Osteocyte (in vitro differentiated cells): ENCODE results near the gene USF2. TPM values are rescaled to one million over a fixed set of nuclear protein-coding genes. Genes with fewer than 3 reads are reported as not detected.
"Not testable (repeated sequence)": the region's sequence is repeated elsewhere in the genome, so short reads cannot be mapped to it uniquely, and the experiment has no call there.

Experiments used
- DNase-seq: peaks from one replicate; pipeline ENCODE4 v3.0.0; 2021; ENCODE audit warnings: mixed read lengths; ENCODE audit not compliant: unreplicated experiment; ENCODE audit errors: extremely low spot score
- H3K27ac Mint-ChIP-seq: one replicate; pipeline ENCODE4 v1.8.0; 2021; ENCODE audit warnings: mild to moderate bottlenecking, mixed read lengths; ENCODE audit not compliant: unreplicated experiment
- H3K27me3 Mint-ChIP-seq: one replicate; pipeline ENCODE4 v1.8.0; 2021; ENCODE audit warnings: mixed read lengths; ENCODE audit not compliant: unreplicated experiment
- H3K36me3 Mint-ChIP-seq: one replicate; pipeline ENCODE4 v1.8.0; 2021; ENCODE audit warnings: mixed read lengths; ENCODE audit not compliant: unreplicated experiment
- H3K4me1 Mint-ChIP-seq: one replicate; pipeline ENCODE4 v1.8.0; 2021; ENCODE audit warnings: mixed read lengths; ENCODE audit not compliant: unreplicated experiment
- H3K4me3 Mint-ChIP-seq: one replicate; pipeline ENCODE4 v1.8.0; 2021; ENCODE audit warnings: mild to moderate bottlenecking, moderate library complexity, mixed read lengths; ENCODE audit not compliant: unreplicated experiment
- H3K9me3 Mint-ChIP-seq: one replicate; pipeline ENCODE4 v1.8.0; 2021; ENCODE audit warnings: mixed read lengths; ENCODE audit not compliant: unreplicated experiment
- total RNA-seq: library from RNA; stranded (reverse); gene quantifications from 2 replicates; pipeline ENCODE4 v1.2.1, GENCODE V29; 2021
- TF ChIP-seq, protein P1 (sequence below): fragments of 200-600 bp; sonication (generic); IDR thresholded peaks from 2 replicates; pipeline ENCODE4 v1.5.0; 2021; ENCODE audit warnings: antibody characterized with exemption, mild to moderate bottlenecking, moderate library complexity

Gene USF2
- total RNA-seq, 1 donor from 2014 or later: 112 TPM

GRCh38 chr19:35228177-35228930 lies 40.4 kb upstream of the USF2 start, which contains the start of gene FAM187B:
FAM187B (minus strand) TSS chr19:35228739; CDS start chr19:35228680, 59 bp downstream.
- no peak within 1 kb of the TSS for H3K4me3 Mint-ChIP-seq
- DNase-seq: no peak
- peaks cover 4% of the 10 kb centered on the region for H3K4me1 Mint-ChIP-seq
- H3K27me3 Mint-ChIP-seq: peaks cover 10% of the 10 kb centered on the region
- no peaks in the 10 kb centered on the region for H3K9me3 Mint-ChIP-seq
- H3K27ac Mint-ChIP-seq: no peak within 1 kb of the TSS
- TF ChIP-seq, protein P1, sequence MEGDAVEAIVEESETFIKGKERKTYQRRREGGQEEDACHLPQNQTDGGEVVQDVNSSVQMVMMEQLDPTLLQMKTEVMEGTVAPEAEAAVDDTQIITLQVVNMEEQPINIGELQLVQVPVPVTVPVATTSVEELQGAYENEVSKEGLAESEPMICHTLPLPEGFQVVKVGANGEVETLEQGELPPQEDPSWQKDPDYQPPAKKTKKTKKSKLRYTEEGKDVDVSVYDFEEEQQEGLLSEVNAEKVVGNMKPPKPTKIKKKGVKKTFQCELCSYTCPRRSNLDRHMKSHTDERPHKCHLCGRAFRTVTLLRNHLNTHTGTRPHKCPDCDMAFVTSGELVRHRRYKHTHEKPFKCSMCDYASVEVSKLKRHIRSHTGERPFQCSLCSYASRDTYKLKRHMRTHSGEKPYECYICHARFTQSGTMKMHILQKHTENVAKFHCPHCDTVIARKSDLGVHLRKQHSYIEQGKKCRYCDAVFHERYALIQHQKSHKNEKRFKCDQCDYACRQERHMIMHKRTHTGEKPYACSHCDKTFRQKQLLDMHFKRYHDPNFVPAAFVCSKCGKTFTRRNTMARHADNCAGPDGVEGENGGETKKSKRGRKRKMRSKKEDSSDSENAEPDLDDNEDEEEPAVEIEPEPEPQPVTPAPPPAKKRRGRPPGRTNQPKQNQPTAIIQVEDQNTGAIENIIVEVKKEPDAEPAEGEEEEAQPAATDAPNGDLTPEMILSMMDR: no peak
- H3K36me3 Mint-ChIP-seq: no peaks in the 10 kb centered on the region

DNA sequence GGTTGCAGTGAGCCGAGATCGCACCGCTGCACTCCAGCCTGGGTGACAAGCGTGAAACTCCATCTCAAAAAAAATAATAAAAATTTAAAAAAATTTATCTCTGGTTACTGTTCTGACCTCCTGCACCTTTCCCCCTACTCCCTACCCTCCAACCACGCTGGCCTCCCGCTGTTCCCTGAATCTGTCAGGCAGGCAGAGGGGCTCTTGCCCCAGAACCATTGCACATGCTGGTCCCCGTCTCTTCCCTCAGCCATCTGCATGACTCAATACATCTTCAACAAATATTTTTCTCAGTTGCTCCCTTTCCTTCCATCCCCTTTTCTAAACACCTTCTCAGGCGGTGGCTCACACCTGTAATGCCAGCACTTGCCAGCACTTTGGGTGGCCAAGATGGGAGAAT lies 39.2 kb upstream of the USF2 start:
- H3K27me3 Mint-ChIP-seq: peaks cover 10% of the 10 kb centered on the region
- no peaks in the 10 kb centered on the region for H3K4me1 Mint-ChIP-seq
- H3K27ac Mint-ChIP-seq: no peak overlapping the region
- no peak for DNase-seq
- TF ChIP-seq, protein P1: no peak
- no peak overlapping the region for H3K4me3 Mint-ChIP-seq
- H3K36me3 Mint-ChIP-seq: no peaks in the 10 kb centered on the region
- H3K9me3 Mint-ChIP-seq: no peaks in the 10 kb centered on the region

- peak; percentile 68 for DNase-seq
- H3K9me3 Mint-ChIP-seq: no peaks in the 10 kb centered on the region
- no peak overlapping the region for H3K27ac Mint-ChIP-seq
- H3K4me1 Mint-ChIP-seq: no peaks in the 10 kb centered on the region
- no peak overlapping the region for H3K4me3 Mint-ChIP-seq
- H3K27me3 Mint-ChIP-seq: peaks cover 3% of the 10 kb centered on the region
- TF ChIP-seq, protein P1: no peak
- no peaks in the 10 kb centered on the region for H3K36me3 Mint-ChIP-seq
Measured at GRCh38 chr19:35231956-35232645, 36.7 kb upstream of the USF2 start.

DNA sequence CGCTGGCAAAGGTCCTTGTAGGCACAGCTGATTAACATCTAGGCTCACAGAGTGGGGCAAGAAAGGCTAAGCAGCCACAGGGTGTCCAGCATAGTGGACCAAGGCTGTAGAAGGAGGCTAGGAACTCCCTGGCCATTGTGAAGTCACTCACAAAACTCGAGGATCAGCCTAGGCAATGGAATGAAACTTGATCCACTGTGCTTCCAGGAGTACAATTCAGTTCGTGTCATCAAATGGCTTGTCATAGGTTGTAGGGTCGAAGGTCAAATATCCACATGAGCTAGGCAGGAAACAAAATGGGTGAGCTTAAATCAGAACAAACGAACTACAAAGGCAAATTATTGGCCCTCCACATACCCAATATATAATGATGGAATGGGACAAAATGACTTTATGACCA lies 35.9 kb upstream of the USF2 start:
- no peaks in the 10 kb centered on the region for H3K9me3 Mint-ChIP-seq
- H3K4me3 Mint-ChIP-seq: no peak overlapping the region
- TF ChIP-seq, protein P1: no peak
- H3K27me3 Mint-ChIP-seq: peaks cover 7% of the 10 kb centered on the region
- H3K27ac Mint-ChIP-seq: no peak overlapping the region
- no peaks in the 10 kb centered on the region for H3K4me1 Mint-ChIP-seq
- peak; percentile 40 for DNase-seq
- no peaks in the 10 kb centered on the region for H3K36me3 Mint-ChIP-seq

- TF ChIP-seq, protein P1: no peak
- peaks cover 24% of the 10 kb centered on the region for H3K27me3 Mint-ChIP-seq
Measured at GRCh38 chr19:35236638-35237400, 31.9 kb upstream of the USF2 start.

GRCh38 chr19:35239597-35239996 lies 29.2 kb upstream of the USF2 start:
- H3K4me3 Mint-ChIP-seq, H3K27ac Mint-ChIP-seq, DNase-seq, H3K36me3 Mint-ChIP-seq, H3K4me1 Mint-ChIP-seq: not testable (repeated sequence)
- Mint-ChIP-seq H3K9me3 (peaks cover 21% of the 10 kb centered on the region), H3K27me3 (peaks cover 46% of the 10 kb centered on the region)

More at GRCh38 chr19:35236638-35237400, 31.9 kb upstream of the USF2 start:
- H3K9me3 Mint-ChIP-seq: peaks cover 12% of the 10 kb centered on the region
- H3K4me1 Mint-ChIP-seq: no peaks in the 10 kb centered on the region
- H3K27ac Mint-ChIP-seq: no peak overlapping the region
- no peak overlapping the region for H3K4me3 Mint-ChIP-seq
- DNase-seq: peak; percentile 7
- H3K36me3 Mint-ChIP-seq: no peaks in the 10 kb centered on the region
